HepG2 (cell line): ENCODE data around the gene PRR11.

ENCODE experiments used
- ETV6 ChIP-seq: sonication (generic); formaldehyde crosslinking; conservative IDR thresholded peaks from 2 replicates; pipeline ENCODE4 v1.4.0; 2020; ENCODE audit warnings: missing genetic modification reagents
- EZH2 ChIP-seq: conservative IDR thresholded peaks from 2 replicates; pipeline ENCODE4 v1.6.1; 2012; ENCODE audit warnings: mild to moderate bottlenecking, low read depth, low read length, moderate library complexity
- NCOR1 ChIP-seq: fragments of 200-600 bp; sonication (generic); IDR thresholded peaks from 2 replicates; pipeline ENCODE4 v1.7.0; 2017; ENCODE audit warnings: antibody characterized with exemption, low read length, borderline replicate concordance
- NFYB ChIP-seq: sonication (generic); formaldehyde crosslinking; IDR thresholded peaks from 2 replicates; pipeline ENCODE4 v1.4.0; 2020; ENCODE audit warnings: missing genetic modification reagents
- PREB ChIP-seq: sonication (generic); formaldehyde crosslinking; IDR thresholded peaks from 2 replicates; pipeline ENCODE4 v1.4.0; 2020; ENCODE audit warnings: missing genetic modification reagents
- ZNF138 ChIP-seq: sonication (generic); formaldehyde crosslinking; IDR thresholded peaks from 2 replicates; pipeline ENCODE4 v1.5.0; 2020; ENCODE audit warnings: mild to moderate bottlenecking, low read depth, missing genetic modification reagents
- TF ChIP-seq, protein P1 (sequence below): sonication (generic); formaldehyde crosslinking; IDR thresholded peaks from 2 replicates; pipeline ENCODE4 v1.8.1; 2023; ENCODE audit warnings: missing genetic modification reagents, inconsistent platforms, borderline replicate concordance
- TF ChIP-seq, protein P2 (sequence below): sonication (generic); formaldehyde crosslinking; IDR thresholded peaks from 2 replicates; pipeline ENCODE4 v1.4.0; 2020; ENCODE audit warnings: missing genetic modification reagents

GRCh38 chr17:59174671-59175070 is 19.1 kb downstream of the PRR11 start:
- TF ChIP-seq ETV6 (no peak), EZH2 (no peak), ZNF138 (CRISPR knock-in tag) (no peak), NCOR1 (no peak), NFYB (CRISPR knock-in tag) (no peak), PREB (CRISPR knock-in tag) (no peak)
- TF ChIP-seq, protein P1, sequence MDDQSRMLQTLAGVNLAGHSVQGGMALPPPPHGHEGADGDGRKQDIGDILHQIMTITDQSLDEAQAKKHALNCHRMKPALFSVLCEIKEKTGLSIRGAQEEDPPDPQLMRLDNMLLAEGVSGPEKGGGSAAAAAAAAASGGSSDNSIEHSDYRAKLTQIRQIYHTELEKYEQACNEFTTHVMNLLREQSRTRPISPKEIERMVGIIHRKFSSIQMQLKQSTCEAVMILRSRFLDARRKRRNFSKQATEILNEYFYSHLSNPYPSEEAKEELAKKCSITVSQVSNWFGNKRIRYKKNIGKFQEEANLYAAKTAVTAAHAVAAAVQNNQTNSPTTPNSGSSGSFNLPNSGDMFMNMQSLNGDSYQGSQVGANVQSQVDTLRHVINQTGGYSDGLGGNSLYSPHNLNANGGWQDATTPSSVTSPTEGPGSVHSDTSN (CRISPR knock-in tag), result no peak
- TF ChIP-seq, protein P2, sequence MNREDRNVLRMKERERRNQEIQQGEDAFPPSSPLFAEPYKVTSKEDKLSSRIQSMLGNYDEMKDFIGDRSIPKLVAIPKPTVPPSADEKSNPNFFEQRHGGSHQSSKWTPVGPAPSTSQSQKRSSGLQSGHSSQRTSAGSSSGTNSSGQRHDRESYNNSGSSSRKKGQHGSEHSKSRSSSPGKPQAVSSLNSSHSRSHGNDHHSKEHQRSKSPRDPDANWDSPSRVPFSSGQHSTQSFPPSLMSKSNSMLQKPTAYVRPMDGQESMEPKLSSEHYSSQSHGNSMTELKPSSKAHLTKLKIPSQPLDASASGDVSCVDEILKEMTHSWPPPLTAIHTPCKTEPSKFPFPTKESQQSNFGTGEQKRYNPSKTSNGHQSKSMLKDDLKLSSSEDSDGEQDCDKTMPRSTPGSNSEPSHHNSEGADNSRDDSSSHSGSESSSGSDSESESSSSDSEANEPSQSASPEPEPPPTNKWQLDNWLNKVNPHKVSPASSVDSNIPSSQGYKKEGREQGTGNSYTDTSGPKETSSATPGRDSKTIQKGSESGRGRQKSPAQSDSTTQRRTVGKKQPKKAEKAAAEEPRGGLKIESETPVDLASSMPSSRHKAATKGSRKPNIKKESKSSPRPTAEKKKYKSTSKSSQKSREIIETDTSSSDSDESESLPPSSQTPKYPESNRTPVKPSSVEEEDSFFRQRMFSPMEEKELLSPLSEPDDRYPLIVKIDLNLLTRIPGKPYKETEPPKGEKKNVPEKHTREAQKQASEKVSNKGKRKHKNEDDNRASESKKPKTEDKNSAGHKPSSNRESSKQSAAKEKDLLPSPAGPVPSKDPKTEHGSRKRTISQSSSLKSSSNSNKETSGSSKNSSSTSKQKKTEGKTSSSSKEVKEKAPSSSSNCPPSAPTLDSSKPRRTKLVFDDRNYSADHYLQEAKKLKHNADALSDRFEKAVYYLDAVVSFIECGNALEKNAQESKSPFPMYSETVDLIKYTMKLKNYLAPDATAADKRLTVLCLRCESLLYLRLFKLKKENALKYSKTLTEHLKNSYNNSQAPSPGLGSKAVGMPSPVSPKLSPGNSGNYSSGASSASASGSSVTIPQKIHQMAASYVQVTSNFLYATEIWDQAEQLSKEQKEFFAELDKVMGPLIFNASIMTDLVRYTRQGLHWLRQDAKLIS (CRISPR knock-in tag), result no peak
